ENCODE data around the gene CDC16. TPM values are rescaled to one million over a fixed set of nuclear protein-coding genes. Genes with fewer than 3 reads are reported as not detected.
A peak's percentile ranks its signal among the peaks of the same experiment; 100 is the strongest.

CDC16 gene
- total and polyA plus RNA-seq, 9 of the 15 experiments (the other 6 are each of a cell fraction or from before 2014, with no cell fraction given) = 23.2 to 102 (median 51.6) TPM

DNA sequence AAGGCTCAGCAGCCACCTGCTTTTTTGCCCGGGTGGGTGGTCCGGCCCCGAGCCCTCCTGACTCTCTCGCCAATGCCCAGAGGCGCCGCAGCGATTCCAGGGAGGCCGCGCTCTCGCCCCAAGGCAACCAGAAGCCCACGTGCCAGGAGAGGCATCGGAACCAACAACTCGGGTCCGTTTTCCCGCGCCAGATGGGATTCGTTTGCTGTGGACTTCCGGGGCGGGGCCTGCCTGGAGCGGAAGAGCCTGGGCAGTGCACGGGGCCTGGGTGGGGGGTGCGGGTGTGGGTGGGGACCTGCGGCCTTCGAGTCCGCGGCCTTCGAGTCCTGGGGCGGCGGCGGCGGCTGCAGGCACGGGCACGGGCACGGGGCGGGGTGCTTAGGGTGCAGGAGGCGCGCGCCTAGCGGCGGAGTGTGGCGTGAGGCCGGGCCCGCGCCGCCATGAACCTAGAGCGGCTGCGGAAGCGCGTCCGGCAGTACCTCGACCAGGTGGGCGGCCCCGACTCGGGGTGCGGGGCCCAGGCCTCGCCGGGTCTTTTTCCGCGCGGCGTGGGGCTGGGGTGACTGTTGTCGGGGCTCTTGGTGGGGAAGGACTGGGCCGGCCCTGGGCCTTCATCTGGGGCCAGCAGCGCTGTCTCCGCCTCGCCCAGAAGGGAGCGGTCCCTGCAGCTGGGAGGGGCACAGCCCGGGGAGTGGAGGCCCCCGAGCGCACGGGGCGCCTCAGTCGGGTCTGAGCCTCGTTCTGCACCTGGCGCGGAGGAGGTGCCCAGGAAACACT is at the start of gene CDC16 (continued):
- TF ChIP-seq E2F4 (CRISPR knock-in tag; IDR thresholded peaks at IDR 0.05; ENCODE audit: low read depth) (peak; percentile 84; the same call in 1 of the 2 replicates), ZNF584 (CRISPR knock-in tag; IDR thresholded peaks at IDR 0.05; ENCODE audit: low read depth) (no peak), ZNF449 (CRISPR knock-in tag; IDR thresholded peaks at IDR 0.05) (no peak), SRSF9 (IDR thresholded peaks at IDR 0.05; ENCODE audit: borderline replicate concordance, low read depth, low read length) (no peak), ZNF282 (CRISPR knock-in tag; IDR thresholded peaks at IDR 0.05) (peak; percentile 88), FUS (optimal IDR thresholded peaks at IDR 0.05; ENCODE audit: low read depth, low read length) (no peak), SIN3B (IDR thresholded peaks at IDR 0.05; ENCODE audit: low read depth) (no peak), ZNF699 (CRISPR knock-in tag; IDR thresholded peaks at IDR 0.05; ENCODE audit: insufficient replicate concordance) (no peak), ETV6 (IDR thresholded peaks at IDR 0.05; ENCODE audit: borderline replicate concordance in 1 of 2, low read depth in 2 of 2, low read length in 1 of 2) (no peak), ETV6 (CRISPR knock-in tag; IDR thresholded peaks at IDR 0.05; ENCODE audit: borderline replicate concordance) (no peak; the same call in 1 of the 2 replicates), PTBP1 (IDR thresholded peaks at IDR 0.05; ENCODE audit: low read depth, low read length) (no peak), ZNF324 (CRISPR knock-in tag; IDR thresholded peaks at IDR 0.05) (no peak), ATF7 (IDR thresholded peaks at IDR 0.05) (no peak; the same call in 1 of the 2 replicates), ZNF79 (CRISPR knock-in tag; IDR thresholded peaks at IDR 0.05; ENCODE audit: low read depth) (no peak), ZNF12 (CRISPR knock-in tag; IDR thresholded peaks at IDR 0.05) (peak; percentile 26; the same call in 1 of the 2 replicates), BCL6 (CRISPR knock-in tag; IDR thresholded peaks at IDR 0.05) (no peak), NUFIP1 (IDR thresholded peaks at IDR 0.05; ENCODE audit: partially characterized antibody) (no peak), ERF (CRISPR knock-in tag; IDR thresholded peaks at IDR 0.05) (peak; percentile 30; the same call in 1 of the 2 replicates), TCF15 (CRISPR knock-in tag; IDR thresholded peaks at IDR 0.05) (no peak), KLF13 (tag; IDR thresholded peaks at IDR 0.05; ENCODE audit: borderline replicate concordance, low read depth) (no peak), TRIM25 (IDR thresholded peaks at IDR 0.05; ENCODE audit: borderline replicate concordance) (no peak)
- TF ChIP-seq, protein P1, sequence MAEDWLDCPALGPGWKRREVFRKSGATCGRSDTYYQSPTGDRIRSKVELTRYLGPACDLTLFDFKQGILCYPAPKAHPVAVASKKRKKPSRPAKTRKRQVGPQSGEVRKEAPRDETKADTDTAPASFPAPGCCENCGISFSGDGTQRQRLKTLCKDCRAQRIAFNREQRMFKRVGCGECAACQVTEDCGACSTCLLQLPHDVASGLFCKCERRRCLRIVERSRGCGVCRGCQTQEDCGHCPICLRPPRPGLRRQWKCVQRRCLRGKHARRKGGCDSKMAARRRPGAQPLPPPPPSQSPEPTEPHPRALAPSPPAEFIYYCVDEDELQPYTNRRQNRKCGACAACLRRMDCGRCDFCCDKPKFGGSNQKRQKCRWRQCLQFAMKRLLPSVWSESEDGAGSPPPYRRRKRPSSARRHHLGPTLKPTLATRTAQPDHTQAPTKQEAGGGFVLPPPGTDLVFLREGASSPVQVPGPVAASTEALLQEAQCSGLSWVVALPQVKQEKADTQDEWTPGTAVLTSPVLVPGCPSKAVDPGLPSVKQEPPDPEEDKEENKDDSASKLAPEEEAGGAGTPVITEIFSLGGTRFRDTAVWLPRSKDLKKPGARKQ (CRISPR knock-in tag; IDR thresholded peaks at IDR 0.05) = no peak
